ENCODE results near the gene OPA3. TPM values are rescaled to one million over a fixed set of nuclear protein-coding genes. Genes with fewer than 3 reads are reported as not detected.
"Not testable (repeated sequence)": the region's sequence is repeated elsewhere in the genome, so short reads cannot be mapped to it uniquely, and the experiment has no call there.

The OPA3 gene
- total RNA-seq, 1 experiment from 2014 or later = 10.1 TPM

DNA sequence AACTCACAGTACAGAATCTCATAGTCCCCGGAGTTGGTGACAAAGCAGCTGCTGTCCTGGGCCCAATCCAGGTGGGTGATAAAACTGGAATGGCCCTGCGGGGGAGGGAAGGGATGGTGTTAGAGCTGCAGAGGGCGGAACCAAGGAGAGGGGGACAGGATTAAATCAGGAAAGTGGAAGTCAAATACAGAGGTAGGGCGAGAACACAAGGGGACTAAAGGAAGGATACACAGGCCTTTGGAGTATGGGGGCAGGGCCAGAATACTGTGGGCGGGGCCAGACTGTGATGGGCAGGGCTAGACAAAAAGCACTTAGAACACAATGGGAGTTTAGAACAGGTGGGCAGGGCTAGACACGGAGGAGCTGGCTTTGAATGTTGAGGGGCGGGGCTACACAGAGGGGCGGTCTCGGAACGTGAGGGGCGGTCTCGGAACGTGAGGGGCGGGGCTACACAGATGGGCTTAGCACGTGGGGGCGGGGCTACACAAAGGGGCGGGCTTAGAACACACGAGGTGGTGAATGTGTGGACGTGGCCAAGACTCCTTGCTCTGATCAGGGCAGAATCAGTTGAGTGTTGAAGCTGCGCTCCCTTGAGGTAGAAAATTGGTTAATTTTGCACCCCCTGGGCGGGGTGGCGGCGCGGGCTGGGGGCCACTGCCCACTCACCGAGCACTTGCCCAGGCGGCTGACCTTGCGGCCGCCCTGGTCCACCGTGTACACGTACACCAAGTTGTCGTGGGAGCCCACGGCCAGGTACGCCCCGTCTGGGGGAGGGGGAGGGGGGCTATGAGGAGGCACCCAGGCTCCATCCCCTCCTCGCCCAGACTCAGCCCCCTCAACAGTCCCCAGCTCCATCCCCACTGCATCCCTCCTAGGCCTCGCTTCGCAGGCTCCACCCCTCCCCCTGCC is 31.4 kb upstream of the OPA3 start (continued):
- TF ChIP-seq, protein P1, sequence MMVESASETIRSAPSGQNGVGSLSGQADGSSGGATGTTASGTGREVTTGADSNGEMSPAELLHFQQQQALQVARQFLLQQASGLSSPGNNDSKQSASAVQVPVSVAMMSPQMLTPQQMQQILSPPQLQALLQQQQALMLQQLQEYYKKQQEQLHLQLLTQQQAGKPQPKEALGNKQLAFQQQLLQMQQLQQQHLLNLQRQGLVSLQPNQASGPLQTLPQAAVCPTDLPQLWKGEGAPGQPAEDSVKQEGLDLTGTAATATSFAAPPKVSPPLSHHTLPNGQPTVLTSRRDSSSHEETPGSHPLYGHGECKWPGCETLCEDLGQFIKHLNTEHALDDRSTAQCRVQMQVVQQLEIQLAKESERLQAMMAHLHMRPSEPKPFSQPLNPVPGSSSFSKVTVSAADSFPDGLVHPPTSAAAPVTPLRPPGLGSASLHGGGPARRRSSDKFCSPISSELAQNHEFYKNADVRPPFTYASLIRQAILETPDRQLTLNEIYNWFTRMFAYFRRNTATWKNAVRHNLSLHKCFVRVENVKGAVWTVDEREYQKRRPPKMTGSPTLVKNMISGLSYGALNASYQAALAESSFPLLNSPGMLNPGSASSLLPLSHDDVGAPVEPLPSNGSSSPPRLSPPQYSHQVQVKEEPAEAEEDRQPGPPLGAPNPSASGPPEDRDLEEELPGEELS (CRISPR knock-in tag; IDR thresholded peaks at IDR 0.05) = no peak
- TF ChIP-seq ETV6 (CRISPR knock-in tag; IDR thresholded peaks at IDR 0.05) = peak; percentile 47; the same call in 1 of the 2 replicates
- peak; percentile 45; the same call in 1 of the 2 replicates for TF ChIP-seq SP1 (CRISPR knock-in tag; conservative IDR thresholded peaks at IDR 0.05)

DNA sequence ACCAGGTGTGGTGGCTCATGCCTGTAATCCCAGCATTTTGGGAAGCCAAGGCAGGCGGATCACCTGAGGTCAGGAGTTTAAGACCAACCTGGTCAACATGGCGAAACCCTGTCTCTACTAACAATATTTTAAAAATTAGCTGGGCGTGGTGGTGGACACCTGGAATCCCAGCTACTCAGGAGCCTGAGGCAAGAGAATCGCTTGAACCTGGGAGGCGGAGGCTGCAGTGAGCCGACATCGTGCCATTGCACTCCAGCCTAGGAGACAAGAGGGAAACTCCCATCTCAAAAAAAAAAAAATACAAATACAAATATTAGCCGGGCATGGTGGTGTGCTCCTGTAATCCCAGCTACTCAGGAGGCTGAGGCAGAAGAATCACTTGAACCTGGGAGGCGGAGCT is 30.5 kb upstream of the OPA3 start:
- H3K4me1 Mint-ChIP-seq; H3K9me3 Mint-ChIP-seq; ATAC-seq; H3K27me3 Mint-ChIP-seq (ENCODE audit: low read depth); H3K27ac Mint-ChIP-seq; DNase-seq (ENCODE audit: low spot score): not testable (repeated sequence)
- Mint-ChIP-seq H3K36me3 (peaks cover 32% of the 10 kb centered on the region), H3K4me3 (peak overlapping the region; percentile 30)
- ChIA-PET CTCF (interaction anchor here (0.7 to 6.2 kb wide), 9 partner anchors 9 to 176 kb away, joined by 3 to 86 read pairs (median 11); partner anchors contain the start of genes EML2 and QPCTL), POLR2A (interaction anchor here (0.9 to 2.1 kb wide), 4 partner anchors 24 to 107 kb away, joined by 3 to 13 read pairs (median 6); no protein-coding TSS in a partner anchor)

DNA sequence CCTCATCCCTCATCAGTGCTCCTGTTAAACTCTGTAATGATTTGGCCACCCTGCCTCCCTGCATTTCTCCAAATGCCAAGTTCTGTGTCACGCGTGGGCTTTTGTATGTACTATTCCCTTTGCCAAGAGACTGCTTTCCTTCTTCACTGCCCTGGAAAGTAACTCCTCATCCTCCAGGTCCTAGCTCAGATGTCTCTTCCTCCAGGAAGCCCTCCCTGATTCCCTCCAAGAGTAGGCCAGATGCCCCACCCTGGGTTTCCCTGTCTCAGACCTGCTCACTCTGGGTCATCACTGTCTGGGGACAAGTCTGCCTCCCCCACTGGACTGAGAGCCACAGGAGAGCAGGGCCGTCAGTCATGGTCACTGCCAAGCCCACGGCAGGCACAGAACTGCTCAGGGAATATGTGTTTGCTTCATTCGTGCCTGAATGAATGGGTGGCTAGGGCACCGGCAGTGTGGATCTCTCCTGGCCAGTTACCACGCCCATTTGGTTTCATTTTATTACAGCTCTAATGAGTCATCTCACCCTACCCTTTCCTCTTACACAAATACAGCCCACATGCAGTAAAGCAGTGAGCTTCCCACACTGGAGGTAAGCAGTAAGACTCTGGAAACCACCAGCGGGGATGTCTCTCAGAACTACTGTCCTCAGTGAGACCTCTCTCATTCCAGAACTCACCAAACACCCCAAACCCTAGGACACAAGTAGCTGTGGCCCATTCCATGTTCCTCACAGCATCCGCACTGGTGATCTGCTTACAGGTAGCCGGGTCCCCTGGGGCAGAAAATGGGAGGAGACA is 29.5 kb upstream of the OPA3 start:
- CTCF ChIA-PET = interaction anchor here (0.9 to 6.2 kb wide), 2 partner anchors 28 to 78 kb away, joined by 3 to 86 read pairs; partner anchors contain the start of gene SNRPD2
- DNase-seq (ENCODE audit: low spot score) (no peak), ATAC-seq (no peak)
- Mint-ChIP-seq H3K27me3 (ENCODE audit: low read depth) (no peaks in the 10 kb centered on the region), H3K4me3 (peak overlapping the region; percentile 34), H3K4me1 (0 out of 2 replicates have a peak, but pooled peaks cover 7% of the 10 kb centered on the region), H3K27ac (peak overlapping the region; percentile 77), H3K9me3 (peaks cover 1% of the 10 kb centered on the region), H3K36me3 (peaks cover 37% of the 10 kb centered on the region)
- POLR2A ChIA-PET = no interaction called here
- TF ChIP-seq SMAD3 (CRISPR knock-in tag; IDR thresholded peaks at IDR 0.05; ENCODE audit: borderline replicate concordance) = no peak
- TF ChIP-seq, protein P2, sequence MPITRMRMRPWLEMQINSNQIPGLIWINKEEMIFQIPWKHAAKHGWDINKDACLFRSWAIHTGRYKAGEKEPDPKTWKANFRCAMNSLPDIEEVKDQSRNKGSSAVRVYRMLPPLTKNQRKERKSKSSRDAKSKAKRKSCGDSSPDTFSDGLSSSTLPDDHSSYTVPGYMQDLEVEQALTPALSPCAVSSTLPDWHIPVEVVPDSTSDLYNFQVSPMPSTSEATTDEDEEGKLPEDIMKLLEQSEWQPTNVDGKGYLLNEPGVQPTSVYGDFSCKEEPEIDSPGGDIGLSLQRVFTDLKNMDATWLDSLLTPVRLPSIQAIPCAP (CRISPR knock-in tag; IDR thresholded peaks at IDR 0.05) = no peak
- TF ChIP-seq ZNF219 (CRISPR knock-in tag; IDR thresholded peaks at IDR 0.05; ENCODE audit: borderline replicate concordance) = no peak
- TF ChIP-seq, protein P3, sequence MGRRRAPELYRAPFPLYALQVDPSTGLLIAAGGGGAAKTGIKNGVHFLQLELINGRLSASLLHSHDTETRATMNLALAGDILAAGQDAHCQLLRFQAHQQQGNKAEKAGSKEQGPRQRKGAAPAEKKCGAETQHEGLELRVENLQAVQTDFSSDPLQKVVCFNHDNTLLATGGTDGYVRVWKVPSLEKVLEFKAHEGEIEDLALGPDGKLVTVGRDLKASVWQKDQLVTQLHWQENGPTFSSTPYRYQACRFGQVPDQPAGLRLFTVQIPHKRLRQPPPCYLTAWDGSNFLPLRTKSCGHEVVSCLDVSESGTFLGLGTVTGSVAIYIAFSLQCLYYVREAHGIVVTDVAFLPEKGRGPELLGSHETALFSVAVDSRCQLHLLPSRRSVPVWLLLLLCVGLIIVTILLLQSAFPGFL (CRISPR knock-in tag; IDR thresholded peaks at IDR 0.05; ENCODE audit: borderline replicate concordance) = no peak
- TF ChIP-seq, protein P4, sequence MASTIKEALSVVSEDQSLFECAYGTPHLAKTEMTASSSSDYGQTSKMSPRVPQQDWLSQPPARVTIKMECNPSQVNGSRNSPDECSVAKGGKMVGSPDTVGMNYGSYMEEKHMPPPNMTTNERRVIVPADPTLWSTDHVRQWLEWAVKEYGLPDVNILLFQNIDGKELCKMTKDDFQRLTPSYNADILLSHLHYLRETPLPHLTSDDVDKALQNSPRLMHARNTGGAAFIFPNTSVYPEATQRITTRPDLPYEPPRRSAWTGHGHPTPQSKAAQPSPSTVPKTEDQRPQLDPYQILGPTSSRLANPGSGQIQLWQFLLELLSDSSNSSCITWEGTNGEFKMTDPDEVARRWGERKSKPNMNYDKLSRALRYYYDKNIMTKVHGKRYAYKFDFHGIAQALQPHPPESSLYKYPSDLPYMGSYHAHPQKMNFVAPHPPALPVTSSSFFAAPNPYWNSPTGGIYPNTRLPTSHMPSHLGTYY (CRISPR knock-in tag; IDR thresholded peaks at IDR 0.05) = no peak
- no peak for TF ChIP-seq ZNF396 (CRISPR knock-in tag; IDR thresholded peaks at IDR 0.05; ENCODE audit: borderline replicate concordance)
- no peak for TF ChIP-seq MXD4 (CRISPR knock-in tag; IDR thresholded peaks at IDR 0.05; ENCODE audit: borderline replicate concordance)
- no peak for TF ChIP-seq ELF4 (CRISPR knock-in tag; IDR thresholded peaks at IDR 0.05; ENCODE audit: low read depth)
- TF ChIP-seq, protein P5, sequence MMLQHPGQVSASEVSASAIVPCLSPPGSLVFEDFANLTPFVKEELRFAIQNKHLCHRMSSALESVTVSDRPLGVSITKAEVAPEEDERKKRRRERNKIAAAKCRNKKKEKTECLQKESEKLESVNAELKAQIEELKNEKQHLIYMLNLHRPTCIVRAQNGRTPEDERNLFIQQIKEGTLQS (CRISPR knock-in tag; conservative IDR thresholded peaks at IDR 0.05) = no peak
- TF ChIP-seq, protein P6, sequence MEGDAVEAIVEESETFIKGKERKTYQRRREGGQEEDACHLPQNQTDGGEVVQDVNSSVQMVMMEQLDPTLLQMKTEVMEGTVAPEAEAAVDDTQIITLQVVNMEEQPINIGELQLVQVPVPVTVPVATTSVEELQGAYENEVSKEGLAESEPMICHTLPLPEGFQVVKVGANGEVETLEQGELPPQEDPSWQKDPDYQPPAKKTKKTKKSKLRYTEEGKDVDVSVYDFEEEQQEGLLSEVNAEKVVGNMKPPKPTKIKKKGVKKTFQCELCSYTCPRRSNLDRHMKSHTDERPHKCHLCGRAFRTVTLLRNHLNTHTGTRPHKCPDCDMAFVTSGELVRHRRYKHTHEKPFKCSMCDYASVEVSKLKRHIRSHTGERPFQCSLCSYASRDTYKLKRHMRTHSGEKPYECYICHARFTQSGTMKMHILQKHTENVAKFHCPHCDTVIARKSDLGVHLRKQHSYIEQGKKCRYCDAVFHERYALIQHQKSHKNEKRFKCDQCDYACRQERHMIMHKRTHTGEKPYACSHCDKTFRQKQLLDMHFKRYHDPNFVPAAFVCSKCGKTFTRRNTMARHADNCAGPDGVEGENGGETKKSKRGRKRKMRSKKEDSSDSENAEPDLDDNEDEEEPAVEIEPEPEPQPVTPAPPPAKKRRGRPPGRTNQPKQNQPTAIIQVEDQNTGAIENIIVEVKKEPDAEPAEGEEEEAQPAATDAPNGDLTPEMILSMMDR (IDR thresholded peaks at IDR 0.05) = no peak
- TF ChIP-seq NR3C1 (CRISPR knock-in tag; conservative IDR thresholded peaks at IDR 0.05; ENCODE audit: low read depth) = no peak
- TF ChIP-seq GABPB1 (CRISPR knock-in tag; IDR thresholded peaks at IDR 0.05) = no peak
- TF ChIP-seq, protein P7, sequence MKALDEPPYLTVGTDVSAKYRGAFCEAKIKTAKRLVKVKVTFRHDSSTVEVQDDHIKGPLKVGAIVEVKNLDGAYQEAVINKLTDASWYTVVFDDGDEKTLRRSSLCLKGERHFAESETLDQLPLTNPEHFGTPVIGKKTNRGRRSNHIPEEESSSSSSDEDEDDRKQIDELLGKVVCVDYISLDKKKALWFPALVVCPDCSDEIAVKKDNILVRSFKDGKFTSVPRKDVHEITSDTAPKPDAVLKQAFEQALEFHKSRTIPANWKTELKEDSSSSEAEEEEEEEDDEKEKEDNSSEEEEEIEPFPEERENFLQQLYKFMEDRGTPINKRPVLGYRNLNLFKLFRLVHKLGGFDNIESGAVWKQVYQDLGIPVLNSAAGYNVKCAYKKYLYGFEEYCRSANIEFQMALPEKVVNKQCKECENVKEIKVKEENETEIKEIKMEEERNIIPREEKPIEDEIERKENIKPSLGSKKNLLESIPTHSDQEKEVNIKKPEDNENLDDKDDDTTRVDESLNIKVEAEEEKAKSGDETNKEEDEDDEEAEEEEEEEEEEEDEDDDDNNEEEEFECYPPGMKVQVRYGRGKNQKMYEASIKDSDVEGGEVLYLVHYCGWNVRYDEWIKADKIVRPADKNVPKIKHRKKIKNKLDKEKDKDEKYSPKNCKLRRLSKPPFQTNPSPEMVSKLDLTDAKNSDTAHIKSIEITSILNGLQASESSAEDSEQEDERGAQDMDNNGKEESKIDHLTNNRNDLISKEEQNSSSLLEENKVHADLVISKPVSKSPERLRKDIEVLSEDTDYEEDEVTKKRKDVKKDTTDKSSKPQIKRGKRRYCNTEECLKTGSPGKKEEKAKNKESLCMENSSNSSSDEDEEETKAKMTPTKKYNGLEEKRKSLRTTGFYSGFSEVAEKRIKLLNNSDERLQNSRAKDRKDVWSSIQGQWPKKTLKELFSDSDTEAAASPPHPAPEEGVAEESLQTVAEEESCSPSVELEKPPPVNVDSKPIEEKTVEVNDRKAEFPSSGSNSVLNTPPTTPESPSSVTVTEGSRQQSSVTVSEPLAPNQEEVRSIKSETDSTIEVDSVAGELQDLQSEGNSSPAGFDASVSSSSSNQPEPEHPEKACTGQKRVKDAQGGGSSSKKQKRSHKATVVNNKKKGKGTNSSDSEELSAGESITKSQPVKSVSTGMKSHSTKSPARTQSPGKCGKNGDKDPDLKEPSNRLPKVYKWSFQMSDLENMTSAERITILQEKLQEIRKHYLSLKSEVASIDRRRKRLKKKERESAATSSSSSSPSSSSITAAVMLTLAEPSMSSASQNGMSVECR (CRISPR knock-in tag; IDR thresholded peaks at IDR 0.05; ENCODE audit: borderline replicate concordance) = no peak
- no peak for TF ChIP-seq NR1H2 (CRISPR knock-in tag; IDR thresholded peaks at IDR 0.05)

All from WTC11 (cell line).